GM18909 (cell line): ENCODE data around the gene C1GALT1.
"Not testable (repeated sequence)": the region's sequence is repeated elsewhere in the genome, so short reads cannot be mapped to it uniquely, and the experiment has no call there.

Source experiments
- ATAC-seq: cut with Tn5 transposase; IDR thresholded peaks from one replicate; pipeline ENCODE4 v1.9.1; 2021; ENCODE audit warnings: mild to moderate bottlenecking; ENCODE audit not compliant: unreplicated experiment, poor library complexity

The C1GALT1 gene

GRCh38 chr7:7166318-7166717 lies 16.0 kb upstream of the C1GALT1 start:
- ATAC-seq = no peak

DNA sequence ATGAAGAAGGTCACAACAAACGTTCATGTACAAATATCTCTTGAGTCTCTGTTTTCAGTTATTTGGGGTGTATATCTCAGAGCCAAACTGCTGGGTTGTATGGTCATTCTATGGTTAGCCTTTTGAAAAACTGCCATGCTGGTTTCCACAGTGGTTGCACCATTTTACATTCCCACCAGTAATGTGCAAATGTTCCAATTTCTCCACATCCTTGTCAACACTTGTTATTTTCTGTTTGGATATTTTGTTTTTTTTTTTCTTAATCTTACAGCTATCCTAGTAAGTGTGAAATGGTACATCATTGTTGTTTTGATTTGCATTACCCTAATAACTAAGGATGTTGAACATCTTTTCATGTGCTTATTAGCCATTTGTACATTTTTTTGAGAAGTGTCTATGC lies 13.0 kb upstream of the C1GALT1 start:
- ATAC-seq = no peak

- no peak for ATAC-seq
Observed at GRCh38 chr7:7173956-7174632, 8.2 kb upstream of the C1GALT1 start.

DNA sequence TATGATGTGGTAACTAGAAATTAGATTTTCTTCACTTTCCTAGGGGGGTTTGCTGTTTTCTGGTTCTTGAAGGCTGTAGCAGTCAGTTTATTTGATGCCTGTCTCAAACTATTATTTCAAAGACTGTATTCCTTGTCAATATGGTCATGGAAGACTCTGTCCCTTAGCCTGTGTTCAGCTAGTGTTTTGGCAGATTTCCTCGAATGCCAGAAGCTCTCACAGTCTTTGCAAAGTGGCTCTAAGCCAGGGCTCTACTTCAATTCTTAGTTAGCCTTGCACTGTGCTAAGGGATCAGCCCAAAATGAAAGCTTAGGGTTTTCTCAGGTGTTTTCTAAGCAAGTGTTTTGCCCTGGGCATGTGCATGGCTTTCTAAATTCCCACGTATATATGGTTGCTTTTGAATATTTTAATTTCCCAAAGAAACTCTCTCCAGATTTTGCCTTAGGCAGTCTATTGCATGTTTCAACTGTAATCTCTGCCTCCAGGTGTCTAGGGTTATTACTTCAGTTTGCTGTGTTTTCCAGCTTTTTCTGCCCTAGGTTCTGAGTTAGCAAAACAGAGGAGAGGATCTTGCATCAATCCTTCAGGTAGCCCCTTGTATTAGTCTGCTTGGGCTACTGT lies 7.2 kb upstream of the C1GALT1 start:
- no peak for ATAC-seq

GRCh38 chr7:7176406-7177043 lies 5.8 kb upstream of the C1GALT1 start:
- ATAC-seq = no peak

GRCh38 chr7:7177044-7177517 lies 5.3 kb upstream of the C1GALT1 start:
- no peak for ATAC-seq

- ATAC-seq = no peak
Observed at GRCh38 chr7:7178081-7178480, 4.3 kb upstream of the C1GALT1 start.

DNA sequence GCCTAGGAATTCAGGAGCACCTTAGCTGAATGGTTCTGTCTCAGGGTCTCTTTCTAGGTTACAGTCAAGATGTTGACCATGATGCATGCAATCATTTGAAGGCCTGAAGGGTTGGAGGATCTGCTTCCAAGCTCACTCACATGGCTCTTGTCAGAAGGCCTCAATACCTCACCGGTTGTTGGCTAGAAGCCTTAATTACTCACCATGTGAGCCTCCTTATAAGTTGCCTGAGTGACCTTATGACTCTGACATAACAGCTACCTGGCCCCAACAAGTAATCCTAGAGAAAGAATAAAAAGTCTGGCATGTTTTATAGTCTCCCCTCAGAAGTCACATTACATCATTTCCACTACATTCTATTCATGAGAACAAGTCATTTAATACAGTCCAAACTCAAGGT lies 3.4 kb upstream of the C1GALT1 start:
- no peak for ATAC-seq

DNA sequence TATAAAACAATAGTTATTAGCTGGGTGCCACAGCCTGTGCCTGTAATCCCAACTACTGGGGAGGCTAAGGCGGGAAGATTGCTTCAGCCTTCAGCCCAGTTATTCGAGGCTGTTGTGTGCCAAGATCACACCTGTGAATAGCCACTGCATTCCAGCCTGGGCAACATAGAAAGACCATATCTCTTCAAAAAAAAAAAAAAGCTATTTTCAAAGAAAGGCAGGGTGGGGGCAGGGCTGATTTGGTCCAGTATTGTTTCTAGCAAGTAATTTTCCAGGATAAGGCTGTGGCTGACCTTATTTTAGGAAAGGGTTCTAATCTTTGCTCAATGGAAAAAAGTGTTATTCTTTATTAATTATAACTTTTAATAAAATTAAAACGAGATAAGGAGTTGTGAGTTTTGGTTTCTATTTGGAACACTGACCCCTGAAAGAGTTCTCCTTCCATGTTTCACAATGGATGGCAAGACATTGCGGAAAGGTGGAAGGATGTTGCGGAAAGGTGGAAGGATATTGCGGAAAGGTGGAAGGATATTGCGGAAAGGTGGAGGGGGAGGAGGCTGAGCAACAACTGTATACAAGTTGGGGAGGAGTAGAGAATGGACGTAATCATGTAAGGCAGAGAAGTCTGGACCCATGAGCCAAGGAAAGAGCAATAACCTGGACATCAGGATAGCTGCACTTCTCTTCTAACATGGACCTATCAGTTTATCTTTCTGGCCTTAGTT lies 1.5 kb upstream of the C1GALT1 start:
- ATAC-seq = no peak

DNA sequence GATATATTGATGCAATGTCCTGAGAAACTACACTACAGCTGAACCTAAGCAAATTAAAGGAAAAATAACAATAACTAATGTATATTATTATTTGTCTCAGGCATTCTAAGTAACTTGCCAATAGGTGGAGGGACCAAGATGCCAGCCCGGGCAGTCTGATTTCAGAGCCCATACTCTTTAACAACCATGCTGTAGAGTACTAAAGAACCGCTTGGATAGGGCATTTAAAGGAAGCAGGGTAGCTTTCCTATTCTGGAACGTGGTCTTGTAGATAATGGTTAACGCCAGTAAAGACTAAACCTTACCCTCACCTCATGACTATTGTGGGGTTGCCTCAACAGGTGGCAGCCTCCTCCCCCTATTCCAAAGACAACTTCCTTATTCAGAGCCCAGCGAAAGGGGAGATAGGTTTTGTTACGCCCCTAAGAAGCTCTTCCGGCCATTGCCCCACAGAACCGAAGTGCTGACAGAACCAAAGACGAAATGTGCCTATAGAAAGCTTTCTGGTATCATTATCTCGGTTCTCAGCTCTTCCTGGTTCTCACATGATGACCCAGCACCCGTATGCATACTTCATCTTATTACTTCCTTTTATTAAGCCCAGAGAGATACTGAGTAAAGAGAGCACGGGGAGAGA lies 707 bp upstream of the C1GALT1 start:
- peak; percentile 46 for ATAC-seq

GRCh38 chr7:7183061-7183837 lies 905 bp downstream of the C1GALT1 start:
- peak; percentile 33 for ATAC-seq

DNA sequence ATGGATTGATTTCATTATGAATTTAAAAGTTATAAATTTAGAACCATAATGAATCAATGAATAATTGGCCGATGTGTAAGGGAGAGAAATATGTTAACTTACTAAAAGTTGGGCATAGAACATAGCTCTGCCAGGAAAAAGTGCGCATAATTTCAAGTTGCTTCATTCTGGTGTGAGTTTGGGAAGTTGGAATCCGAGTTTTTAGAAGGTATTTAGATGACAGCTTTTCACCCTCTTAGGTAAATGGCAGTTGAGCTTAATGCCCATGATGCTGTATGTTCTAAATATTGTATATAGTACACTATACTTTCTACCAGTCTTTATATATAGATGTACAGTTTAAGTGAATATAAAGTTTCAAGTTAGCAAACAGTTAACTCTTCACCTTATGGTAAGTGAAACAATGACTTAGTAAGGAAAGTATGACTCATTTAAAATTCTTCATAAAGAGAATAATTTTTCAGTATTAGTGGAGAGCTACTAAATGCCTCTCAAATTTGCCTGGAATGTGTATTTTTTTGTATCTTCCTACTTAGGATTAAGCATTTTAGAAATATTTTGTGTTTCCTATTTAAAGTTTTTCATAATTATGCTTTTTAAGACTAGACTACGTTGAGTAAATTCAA lies 1.6 kb downstream of the C1GALT1 start:
- no peak for ATAC-seq

DNA sequence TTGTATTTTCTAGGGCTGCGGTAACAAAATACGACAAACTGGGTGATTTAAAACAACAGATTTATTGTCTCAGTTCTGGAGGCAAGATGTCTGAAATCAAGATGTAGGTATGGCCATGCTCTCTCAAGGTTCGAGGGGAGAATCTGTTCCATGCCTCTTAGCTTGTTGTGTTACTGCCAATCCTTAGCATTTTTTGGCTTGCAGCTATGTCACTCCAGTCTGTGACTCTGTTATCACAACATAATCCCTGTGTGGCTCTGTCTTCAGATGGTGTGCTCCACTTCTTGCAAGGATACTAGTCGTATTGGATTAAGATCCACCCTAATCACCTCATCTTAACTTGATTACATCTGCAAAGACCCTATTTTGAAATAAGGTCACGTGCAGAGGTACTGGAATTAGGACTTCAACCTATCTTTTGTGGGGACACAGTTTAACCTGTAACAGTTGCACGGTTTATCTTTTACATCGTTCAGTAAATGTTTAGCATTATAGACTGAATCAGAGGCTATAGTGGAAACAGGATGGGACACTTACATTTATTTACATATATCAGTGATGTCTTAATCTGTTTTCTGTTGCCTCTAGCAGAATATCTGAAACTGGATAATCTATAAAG lies 3.1 kb downstream of the C1GALT1 start:
- no peak for ATAC-seq

- no peak for ATAC-seq
Observed at GRCh38 chr7:7188091-7188490, 5.7 kb downstream of the C1GALT1 start.

DNA sequence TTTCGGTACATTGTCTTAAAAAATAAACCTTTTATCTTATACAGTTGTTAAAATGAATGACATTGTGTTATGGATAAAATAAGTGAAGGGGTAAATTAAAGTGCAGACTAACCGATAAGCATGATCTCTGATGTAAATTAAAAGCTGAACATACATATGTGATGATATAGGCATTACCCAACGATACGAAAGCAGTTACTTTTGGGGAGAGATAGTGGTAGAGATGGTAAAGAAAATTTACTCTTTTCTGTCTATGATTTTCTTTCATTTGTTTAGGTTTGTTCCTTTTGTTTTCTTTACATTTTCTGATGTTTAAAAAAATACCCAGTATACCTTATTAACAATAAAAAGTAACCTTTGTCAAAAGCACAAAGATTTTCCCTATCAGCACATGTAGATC lies 6.4 kb downstream of the C1GALT1 start:
- no peak for ATAC-seq

- ATAC-seq = no peak
Observed at GRCh38 chr7:7190142-7190541, 7.8 kb downstream of the C1GALT1 start.

GRCh38 chr7:7191137-7191536 lies 8.8 kb downstream of the C1GALT1 start:
- ATAC-seq = no peak

DNA sequence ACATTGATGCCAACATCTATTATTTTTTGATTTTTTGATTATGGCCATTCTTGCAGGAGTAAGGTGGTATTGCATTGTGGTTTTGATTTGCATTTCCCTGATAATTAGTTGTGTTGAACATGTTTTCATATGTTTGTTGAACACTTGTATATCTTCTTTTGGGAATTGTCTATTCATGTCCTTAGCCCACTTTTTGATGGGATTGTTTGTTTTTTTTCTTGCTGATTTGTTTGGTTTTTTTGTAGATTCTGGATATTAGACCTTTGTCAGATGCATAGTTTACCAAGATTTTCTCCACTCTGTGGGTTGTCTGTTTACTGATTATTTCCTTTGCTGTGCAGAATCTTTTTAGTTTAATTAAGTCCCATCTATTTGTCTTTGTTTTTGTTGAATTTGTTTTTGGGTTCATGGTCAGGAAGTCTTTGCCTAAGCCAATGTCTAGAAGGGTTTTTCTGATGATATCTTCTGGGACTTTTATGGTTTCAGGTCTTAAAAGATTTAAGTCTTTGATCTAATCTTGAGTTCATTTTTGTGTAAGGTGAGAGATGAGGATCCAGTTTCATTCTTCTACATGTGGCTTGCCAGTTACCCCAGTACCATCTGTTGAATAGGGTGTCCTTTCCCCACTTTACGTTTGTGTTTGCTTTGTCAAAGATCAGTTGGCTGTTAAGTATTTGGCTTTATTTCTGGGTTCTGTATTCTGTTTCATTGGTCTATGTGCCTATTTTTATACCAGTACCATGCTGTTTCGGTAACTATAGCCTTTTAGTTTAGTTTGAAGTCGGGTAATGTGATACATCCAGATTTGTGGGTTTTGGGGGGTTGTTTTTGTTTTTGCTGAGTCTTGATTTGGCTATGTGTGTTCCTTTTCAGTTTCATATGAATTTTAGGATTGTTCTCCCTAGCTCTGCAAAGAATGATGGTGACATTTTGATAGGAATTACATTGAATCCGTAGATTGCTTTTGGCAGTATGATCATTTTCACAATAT lies 10.7 kb downstream of the C1GALT1 start:
- ATAC-seq = not testable (repeated sequence)
